ENCODE measurements around the gene PON2. TPM values are rescaled to one million over a fixed set of nuclear protein-coding genes. Genes with fewer than 3 reads are reported as not detected.

PON2 gene
- total RNA-seq, 1 donor from 2014 or later: 36.5 TPM

DNA sequence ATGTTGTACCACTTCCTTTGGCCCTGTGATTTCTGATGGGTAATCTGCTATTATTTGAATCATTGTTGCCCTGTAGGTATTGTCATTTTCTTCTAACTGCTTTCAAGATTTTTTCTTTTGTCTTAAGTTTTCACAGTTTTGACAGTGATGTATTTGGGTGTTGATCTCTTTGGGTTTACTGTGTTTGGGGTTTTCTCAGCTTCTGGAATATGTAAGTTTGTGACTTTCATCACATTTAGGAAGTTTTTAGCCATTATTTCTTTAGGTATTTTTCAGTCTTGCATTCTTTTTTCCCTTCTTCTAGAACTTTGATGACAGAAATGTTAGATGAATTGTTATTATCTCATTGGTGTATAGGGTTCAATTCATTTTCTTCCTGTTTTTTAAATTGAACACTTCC, 23.1 kb upstream of the PON2 start:
- intact Hi-C loops (cut with micrococcal nuclease): no loop called here
- no peaks in the 10 kb centered on the region for H3K27me3 ChIP-seq (ENCODE audit: low read depth)
- no peaks in the 10 kb centered on the region for H3K36me3 ChIP-seq
- no peak for DNase-seq
- H3K27ac ChIP-seq (replicated peaks): no peak overlapping the region
- TF ChIP-seq CTCF (IDR thresholded peaks at IDR 0.05; ENCODE audit: borderline replicate concordance): no peak
- H3K4me3 ChIP-seq: no peak overlapping the region
- H3K9me3 ChIP-seq (replicated peaks): peaks cover 16% of the 10 kb centered on the region
- no peaks in the 10 kb centered on the region for H3K4me1 ChIP-seq

DNA sequence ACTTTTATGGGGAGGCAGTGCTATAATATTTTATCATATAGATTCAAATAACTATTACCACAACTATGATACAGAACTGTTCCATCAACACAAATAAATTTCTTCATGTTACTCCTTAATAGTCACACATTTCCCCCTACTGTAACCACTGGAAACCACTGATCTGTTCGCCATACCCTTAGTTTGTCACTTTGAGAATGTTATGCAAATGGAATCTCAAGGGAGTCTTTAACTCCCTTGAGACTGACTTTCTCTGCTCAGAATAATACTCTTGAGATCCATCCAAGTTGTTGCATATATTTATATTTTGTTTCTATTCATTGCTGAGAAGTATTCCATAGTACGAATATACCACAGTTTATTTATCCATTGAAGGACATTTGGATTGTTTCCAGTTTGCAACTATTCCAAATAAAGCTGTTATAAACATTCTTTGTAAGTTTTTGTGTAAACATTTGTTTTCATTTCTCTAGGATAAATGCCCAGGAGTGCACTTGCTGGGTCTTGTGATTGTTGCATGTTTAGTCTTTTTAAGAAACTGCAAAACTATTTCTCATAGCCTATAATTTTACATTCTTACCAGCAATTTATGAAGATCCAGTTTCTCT, 19.7 kb upstream of the PON2 start:
- Histone ChIP-seq H3K27me3 (ENCODE audit: low read depth) (no peaks in the 10 kb centered on the region), H3K36me3 (no peaks in the 10 kb centered on the region), H3K4me1 (no peaks in the 10 kb centered on the region), H3K27ac (replicated peaks) (no peak overlapping the region), H3K4me3 (no peak overlapping the region), H3K9me3 (replicated peaks) (peaks cover 16% of the 10 kb centered on the region)
- DNase-seq: no peak
- intact Hi-C loops (cut with micrococcal nuclease): no loop called here
- TF ChIP-seq CTCF (IDR thresholded peaks at IDR 0.05; ENCODE audit: borderline replicate concordance): no peak

- Histone ChIP-seq H3K27me3 (ENCODE audit: low read depth) (no peaks in the 10 kb centered on the region), H3K4me1 (no peaks in the 10 kb centered on the region), H3K9me3 (replicated peaks) (no peaks in the 10 kb centered on the region), H3K4me3 (no peak overlapping the region), H3K36me3 (no peaks in the 10 kb centered on the region), H3K27ac (replicated peaks) (no peak overlapping the region)
- intact Hi-C loops (cut with micrococcal nuclease): no loop called here
- no peak for TF ChIP-seq CTCF (IDR thresholded peaks at IDR 0.05; ENCODE audit: borderline replicate concordance)
- no peak for DNase-seq
Measured at GRCh38 chr7:95446618-95447017, 11.8 kb upstream of the PON2 start.

GRCh38 chr7:95444796-95445195, 10.0 kb upstream of the PON2 start:
- no peak for TF ChIP-seq CTCF (IDR thresholded peaks at IDR 0.05; ENCODE audit: borderline replicate concordance)
- no peak for DNase-seq
- Histone ChIP-seq H3K4me1 (no peaks in the 10 kb centered on the region), H3K36me3 (no peaks in the 10 kb centered on the region), H3K9me3 (replicated peaks) (no peaks in the 10 kb centered on the region), H3K4me3 (no peak overlapping the region), H3K27me3 (ENCODE audit: low read depth) (no peaks in the 10 kb centered on the region), H3K27ac (replicated peaks) (no peak overlapping the region)
- intact Hi-C loops (cut with micrococcal nuclease): no loop called here

GRCh38 chr7:95441042-95441823, 6.4 kb upstream of the PON2 start:
- no peaks in the 10 kb centered on the region for H3K36me3 ChIP-seq
- no peak for DNase-seq
- H3K27me3 ChIP-seq (ENCODE audit: low read depth): no peaks in the 10 kb centered on the region
- TF ChIP-seq CTCF (IDR thresholded peaks at IDR 0.05; ENCODE audit: borderline replicate concordance): no peak
- H3K9me3 ChIP-seq (replicated peaks): no peaks in the 10 kb centered on the region
- no peak overlapping the region for H3K4me3 ChIP-seq
- intact Hi-C loops (cut with micrococcal nuclease): no loop called here
- no peaks in the 10 kb centered on the region for H3K4me1 ChIP-seq
- no peak overlapping the region for H3K27ac ChIP-seq (replicated peaks)
